Measurements from ENCODE around the gene LDAF1. TPM values are rescaled to one million over a fixed set of nuclear protein-coding genes. Genes with fewer than 3 reads are reported as not detected.

LDAF1 gene
- total and polyA plus RNA-seq, 10 donors, result 6.3 to 22.1 (median 12.0) TPM

GRCh38 chr16:21159281-21159951 lies 942 bp downstream of the LDAF1 start:
- Histone ChIP-seq H3K36me3 (peaks cover 0 to 36% (median 4%) of the 10 kb centered on the region in 6 donors), H3K27ac (peak overlapping the region in 6 of 8 donors; percentile 13 to 85 (median 63)), H3K4me1 (peaks cover 9 to 44% (median 28%) of the 10 kb centered on the region in 6 donors), H3K4me3 (peak overlapping the region; percentile 70 to 97 (median 81)), H3K9me3 (no peaks in the 10 kb centered on the region), H3K27me3 (replicated peaks in 1 of 7) (no peaks in the 10 kb centered on the region)
- WGBS, 5 donors, result 5 to 15% (median 7%) methylated on average over 18 to 27 of the region's 27 CpGs
- no peak for TF ChIP-seq CTCF (IDR thresholded peaks at IDR 0.05 in 8 of 11, conservative IDR thresholded peaks at IDR 0.05 in 3 of 11)
- TF ChIP-seq POLR2A (IDR thresholded peaks at IDR 0.05), result no peak
- no peak for TF ChIP-seq POLR2AphosphoS5 (IDR thresholded peaks at IDR 0.05)
- intact Hi-C loops (cut with DNase I; ENCODE audit: low total_unique reads), result loop anchor here (10.0 kb wide), 2 partner anchors 145 to 1165 kb away; no protein-coding TSS in a partner anchor
- peak; percentile 84 for DNase-seq

GRCh38 chr16:21160276-21160675 lies 1.8 kb downstream of the LDAF1 start:
- no peaks in the 10 kb centered on the region for H3K9me3 ChIP-seq
- intact Hi-C loops (cut with DNase I; ENCODE audit: low total_unique reads), result no loop called here
- DNase-seq, result no peak
- H3K4me3 ChIP-seq, result no peak overlapping the region
- no peak for TF ChIP-seq CTCF (IDR thresholded peaks at IDR 0.05 in 8 of 11, conservative IDR thresholded peaks at IDR 0.05 in 3 of 11)
- TF ChIP-seq POLR2AphosphoS5 (IDR thresholded peaks at IDR 0.05), result no peak
- TF ChIP-seq POLR2A (IDR thresholded peaks at IDR 0.05), result no peak
- H3K4me1 ChIP-seq, result peaks cover 9 to 44% (median 28%) of the 10 kb centered on the region in 6 donors
- peaks cover 0 to 44% (median 7%) of the 10 kb centered on the region in 6 donors for H3K36me3 ChIP-seq
- H3K27me3 ChIP-seq (replicated peaks in 1 of 7), result no peaks in the 10 kb centered on the region
- WGBS, 5 donors, result 66 to 93% (median 71%) methylated on average over 1 of the region's 1 CpG
- no peak overlapping the region for H3K27ac ChIP-seq

- peaks cover 0 to 54% (median 14%) of the 10 kb centered on the region in 6 donors for H3K36me3 ChIP-seq
- H3K27ac ChIP-seq, result no peak overlapping the region
- intact Hi-C loops (cut with DNase I; ENCODE audit: low total_unique reads), result no loop called here
- DNase-seq, result no peak
- TF ChIP-seq CTCF (IDR thresholded peaks at IDR 0.05 in 8 of 11, conservative IDR thresholded peaks at IDR 0.05 in 3 of 11) (no peak), POLR2AphosphoS5 (IDR thresholded peaks at IDR 0.05) (no peak), POLR2A (IDR thresholded peaks at IDR 0.05) (no peak)
- no peaks in the 10 kb centered on the region for H3K9me3 ChIP-seq
- peaks cover 9 to 44% (median 28%) of the 10 kb centered on the region in 6 donors for H3K4me1 ChIP-seq
- WGBS, 5 donors, result 85 to 100% (median 95%) methylated on average over 2 of the region's 2 CpGs
- no peaks in the 10 kb centered on the region for H3K27me3 ChIP-seq (replicated peaks in 1 of 7)
- H3K4me3 ChIP-seq, result no peak overlapping the region
Measured at GRCh38 chr16:21161211-21161610, 2.7 kb downstream of the LDAF1 start.

- H3K27ac ChIP-seq, result no peak overlapping the region
- no peaks in the 10 kb centered on the region for H3K9me3 ChIP-seq
- H3K27me3 ChIP-seq (replicated peaks in 1 of 7), result no peaks in the 10 kb centered on the region
- DNase-seq, result no peak
- 72 to 82% (median 80%) methylated on average over 7 of the region's 7 CpGs for WGBS, 5 donors
- H3K4me1 ChIP-seq, result peaks cover 7 to 36% (median 22%) of the 10 kb centered on the region in 6 donors
- intact Hi-C loops (cut with DNase I; ENCODE audit: low total_unique reads), result no loop called here
- TF ChIP-seq CTCF (IDR thresholded peaks at IDR 0.05 in 8 of 11, conservative IDR thresholded peaks at IDR 0.05 in 3 of 11) (no peak), POLR2A (IDR thresholded peaks at IDR 0.05) (no peak), POLR2AphosphoS5 (IDR thresholded peaks at IDR 0.05) (no peak)
- H3K4me3 ChIP-seq, result no peak overlapping the region
- H3K36me3 ChIP-seq, result peaks cover 0 to 68% (median 21%) of the 10 kb centered on the region in 6 donors
Measured at GRCh38 chr16:21162661-21163151, 4.2 kb downstream of the LDAF1 start.

Measured in spleen (tissue), 11 donors.